ENCODE results near the gene SPTBN1.

DNA sequence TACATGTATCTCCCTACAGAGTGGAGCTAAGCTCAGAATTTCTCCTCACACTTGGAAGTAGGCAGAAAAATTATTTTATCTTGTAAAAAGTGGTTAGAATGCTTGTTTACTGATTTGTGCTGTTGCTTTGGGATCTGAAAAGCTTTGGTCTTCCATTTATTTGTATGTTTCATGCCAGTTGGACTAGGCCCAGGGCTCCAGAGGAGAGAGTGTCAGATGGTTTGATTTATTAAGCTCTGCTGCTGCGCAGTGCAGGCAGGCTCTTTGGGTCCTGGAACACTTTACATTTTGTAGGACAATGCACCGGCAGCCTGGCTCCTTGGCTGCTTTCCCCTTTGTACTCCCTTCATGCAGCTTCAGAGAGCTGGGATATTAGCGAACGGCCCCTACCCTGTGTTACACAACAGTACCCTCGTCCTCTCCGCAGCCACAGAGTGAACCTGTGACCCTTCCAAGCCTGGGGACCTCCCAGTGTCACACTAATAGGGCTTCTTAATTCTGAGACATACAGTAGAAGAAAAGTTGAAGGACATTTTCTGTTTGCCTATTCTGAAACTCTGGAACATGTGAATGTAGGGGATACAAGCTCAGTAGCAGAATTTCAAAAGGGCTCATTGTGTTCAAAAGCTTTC, 210.6 kb downstream of the SPTBN1 start:
- TF ChIP-seq, protein P1, sequence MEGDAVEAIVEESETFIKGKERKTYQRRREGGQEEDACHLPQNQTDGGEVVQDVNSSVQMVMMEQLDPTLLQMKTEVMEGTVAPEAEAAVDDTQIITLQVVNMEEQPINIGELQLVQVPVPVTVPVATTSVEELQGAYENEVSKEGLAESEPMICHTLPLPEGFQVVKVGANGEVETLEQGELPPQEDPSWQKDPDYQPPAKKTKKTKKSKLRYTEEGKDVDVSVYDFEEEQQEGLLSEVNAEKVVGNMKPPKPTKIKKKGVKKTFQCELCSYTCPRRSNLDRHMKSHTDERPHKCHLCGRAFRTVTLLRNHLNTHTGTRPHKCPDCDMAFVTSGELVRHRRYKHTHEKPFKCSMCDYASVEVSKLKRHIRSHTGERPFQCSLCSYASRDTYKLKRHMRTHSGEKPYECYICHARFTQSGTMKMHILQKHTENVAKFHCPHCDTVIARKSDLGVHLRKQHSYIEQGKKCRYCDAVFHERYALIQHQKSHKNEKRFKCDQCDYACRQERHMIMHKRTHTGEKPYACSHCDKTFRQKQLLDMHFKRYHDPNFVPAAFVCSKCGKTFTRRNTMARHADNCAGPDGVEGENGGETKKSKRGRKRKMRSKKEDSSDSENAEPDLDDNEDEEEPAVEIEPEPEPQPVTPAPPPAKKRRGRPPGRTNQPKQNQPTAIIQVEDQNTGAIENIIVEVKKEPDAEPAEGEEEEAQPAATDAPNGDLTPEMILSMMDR (IDR thresholded peaks at IDR 0.05; ENCODE audit: low read length): no peak
- no peak for TF ChIP-seq EZH2 (IDR thresholded peaks at IDR 0.05; ENCODE audit: borderline replicate concordance, low read length)

Data from OCI-LY1 (cell line).